Activated CD4-positive, alpha-beta T cell treated with anti-CD3 and anti-CD28 coated beads for 24 hours (primary cell): ENCODE data around the gene MCM8.

Experiments used
- DNase-seq, 2 donors: peaks; one replicate each; pipeline ENCODE4 v3.0.0-alpha.2; 2020; ENCODE audit warnings: low read depth in 2 of 2

Gene MCM8

DNA sequence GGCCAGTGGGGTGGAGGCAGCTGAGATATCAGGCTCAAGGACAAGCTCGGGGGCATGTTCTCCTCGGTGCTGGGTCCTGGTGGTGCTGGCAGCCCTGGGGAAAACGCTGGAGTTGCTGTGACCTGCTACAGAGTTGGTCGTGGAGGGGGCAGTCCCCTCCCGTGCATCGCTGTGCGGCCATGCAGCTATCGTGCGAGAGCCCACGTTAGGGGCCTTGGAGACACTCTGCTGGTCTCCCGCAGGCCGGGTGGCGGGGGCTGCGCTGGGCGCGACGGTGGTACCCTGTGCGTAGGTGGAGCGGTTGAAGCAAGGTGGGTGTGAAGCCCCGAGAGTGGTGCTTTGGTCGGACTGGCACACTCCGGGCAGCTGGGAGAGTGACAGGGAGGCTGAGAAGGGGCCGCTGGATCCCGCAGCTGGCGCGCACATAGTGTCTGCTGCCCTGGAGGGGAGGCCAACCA lies 91.4 kb downstream of the MCM8 start:
- DNase-seq: no peak

GRCh38 chr20:6044115-6044514 lies 93.7 kb downstream of the MCM8 start:
- DNase-seq: no peak

- DNase-seq: no peak
Observed at GRCh38 chr20:6045566-6045965, 95.1 kb downstream of the MCM8 start.

GRCh38 chr20:6046432-6046831 lies 96.0 kb downstream of the MCM8 start:
- DNase-seq: no peak

GRCh38 chr20:6048391-6048790 lies 97.9 kb downstream of the MCM8 start:
- no peak for DNase-seq
